Astrocyte of the spinal cord (primary cell): ENCODE data around the gene PTPRN2.
"Not testable (repeated sequence)": the region's sequence is repeated elsewhere in the genome, so short reads cannot be mapped to it uniquely, and the experiment has no call there.

Experiments
- DNase-seq: peaks from one replicate; pipeline ENCODE4 v3.0.0; 2011; ENCODE audit warnings: low read depth, low spot score
- H3K4me3 ChIP-seq: 2 replicates; pipeline ENCODE4 v1.5.1; 2011; ENCODE audit warnings: low read depth, mild to moderate bottlenecking, low read length, moderate library complexity
- in situ Hi-C: cut with HindIII; loops from 2 replicates; pipeline ENCODE4 v1.10.0; 2017; ENCODE audit warnings: low sequenced_read_pairs
- TF ChIP-seq, protein P1 (sequence below): IDR thresholded peaks from 2 replicates; pipeline ENCODE4 v1.5.1; 2012; ENCODE audit warnings: low read depth, mild to moderate bottlenecking, low read length, inconsistent platforms

Gene PTPRN2

DNA sequence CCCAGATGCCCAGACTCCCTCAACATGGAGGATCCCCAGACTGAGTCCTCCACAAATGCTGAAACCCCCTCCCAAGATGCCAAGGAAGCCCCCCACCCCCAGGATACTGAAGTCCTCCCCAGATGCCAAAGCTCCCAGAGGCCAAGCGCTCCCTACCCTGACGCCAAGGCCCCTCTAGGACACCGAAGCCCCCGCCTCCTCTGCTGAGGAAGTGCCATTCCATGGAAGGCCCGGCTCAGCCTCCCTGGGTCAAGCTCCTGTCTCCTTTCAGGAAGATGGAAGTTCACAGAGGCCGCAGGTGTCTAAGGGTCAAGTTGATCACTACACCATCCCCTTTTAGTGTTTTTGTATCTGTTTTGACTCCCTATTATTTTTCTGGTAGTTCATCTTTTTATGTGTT lies 644.1 kb downstream of the PTPRN2 start:
- DNase-seq: no peak
- H3K4me3 ChIP-seq: no peak overlapping the region
- TF ChIP-seq, protein P1, sequence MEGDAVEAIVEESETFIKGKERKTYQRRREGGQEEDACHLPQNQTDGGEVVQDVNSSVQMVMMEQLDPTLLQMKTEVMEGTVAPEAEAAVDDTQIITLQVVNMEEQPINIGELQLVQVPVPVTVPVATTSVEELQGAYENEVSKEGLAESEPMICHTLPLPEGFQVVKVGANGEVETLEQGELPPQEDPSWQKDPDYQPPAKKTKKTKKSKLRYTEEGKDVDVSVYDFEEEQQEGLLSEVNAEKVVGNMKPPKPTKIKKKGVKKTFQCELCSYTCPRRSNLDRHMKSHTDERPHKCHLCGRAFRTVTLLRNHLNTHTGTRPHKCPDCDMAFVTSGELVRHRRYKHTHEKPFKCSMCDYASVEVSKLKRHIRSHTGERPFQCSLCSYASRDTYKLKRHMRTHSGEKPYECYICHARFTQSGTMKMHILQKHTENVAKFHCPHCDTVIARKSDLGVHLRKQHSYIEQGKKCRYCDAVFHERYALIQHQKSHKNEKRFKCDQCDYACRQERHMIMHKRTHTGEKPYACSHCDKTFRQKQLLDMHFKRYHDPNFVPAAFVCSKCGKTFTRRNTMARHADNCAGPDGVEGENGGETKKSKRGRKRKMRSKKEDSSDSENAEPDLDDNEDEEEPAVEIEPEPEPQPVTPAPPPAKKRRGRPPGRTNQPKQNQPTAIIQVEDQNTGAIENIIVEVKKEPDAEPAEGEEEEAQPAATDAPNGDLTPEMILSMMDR: no peak
- in situ Hi-C loops: no loop called here

DNA sequence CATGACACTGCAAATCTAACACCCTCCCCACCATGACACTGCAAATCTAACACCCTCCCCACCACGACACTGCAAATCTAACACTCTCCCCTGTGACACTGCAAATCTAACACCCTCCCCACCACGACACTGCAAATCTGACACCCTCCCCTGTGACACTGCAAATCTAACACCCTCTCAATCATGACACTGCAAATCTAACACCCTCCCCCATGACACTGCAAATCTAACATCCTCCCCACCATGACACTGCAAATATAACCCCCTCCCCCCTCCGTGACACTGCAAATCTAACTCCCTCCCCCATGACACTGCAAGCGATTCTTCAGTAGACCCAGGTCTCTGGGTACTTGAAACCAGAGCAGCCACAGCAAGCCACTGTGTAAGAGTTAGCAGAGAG lies 646.4 kb downstream of the PTPRN2 start:
- TF ChIP-seq, protein P1: no peak
- DNase-seq: no peak
- H3K4me3 ChIP-seq: no peak overlapping the region
- in situ Hi-C loops: no loop called here

DNA sequence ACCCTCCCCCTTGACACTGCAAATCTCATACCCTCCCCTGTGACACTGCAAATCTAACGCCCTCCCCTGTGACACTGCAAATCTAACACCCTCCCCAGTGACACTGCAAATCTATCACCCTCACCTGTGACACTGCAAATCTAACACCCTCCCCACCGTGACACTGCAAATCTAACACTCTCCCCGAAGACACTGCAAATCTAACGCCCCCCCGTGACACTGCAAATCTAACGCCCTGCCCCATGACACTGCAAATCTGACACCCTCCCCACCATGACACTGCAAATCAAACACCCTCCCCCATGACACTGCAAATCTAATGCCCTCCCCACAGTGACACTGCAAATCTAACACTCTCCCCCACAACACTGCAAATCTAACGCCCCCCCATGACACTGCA lies 647.1 kb downstream of the PTPRN2 start:
- TF ChIP-seq, protein P1: no peak
- in situ Hi-C loops: no loop called here
- no peak overlapping the region for H3K4me3 ChIP-seq
- DNase-seq: no peak

DNA sequence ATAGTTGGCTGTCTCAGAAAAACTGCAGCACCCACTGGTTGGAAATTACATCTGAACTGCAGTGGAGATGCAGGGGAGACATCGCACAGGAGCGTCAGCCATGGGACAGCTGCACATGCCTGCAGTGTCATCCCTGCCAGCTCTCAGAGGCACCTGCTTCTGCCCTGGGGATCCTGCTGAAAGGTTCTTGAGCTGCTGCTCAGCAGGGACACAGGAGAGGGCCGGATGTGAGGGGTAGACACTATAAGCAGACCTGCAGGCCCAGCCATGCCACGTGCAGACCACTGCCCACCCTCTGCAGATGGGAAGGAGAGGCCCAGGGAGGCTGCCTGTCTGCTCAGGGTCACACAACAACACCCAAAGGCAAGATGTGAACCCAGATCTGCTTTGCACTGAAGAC lies 649.4 kb downstream of the PTPRN2 start:
- H3K4me3 ChIP-seq: no peak overlapping the region
- in situ Hi-C loops: no loop called here
- no peak for DNase-seq
- TF ChIP-seq, protein P1: no peak

DNA sequence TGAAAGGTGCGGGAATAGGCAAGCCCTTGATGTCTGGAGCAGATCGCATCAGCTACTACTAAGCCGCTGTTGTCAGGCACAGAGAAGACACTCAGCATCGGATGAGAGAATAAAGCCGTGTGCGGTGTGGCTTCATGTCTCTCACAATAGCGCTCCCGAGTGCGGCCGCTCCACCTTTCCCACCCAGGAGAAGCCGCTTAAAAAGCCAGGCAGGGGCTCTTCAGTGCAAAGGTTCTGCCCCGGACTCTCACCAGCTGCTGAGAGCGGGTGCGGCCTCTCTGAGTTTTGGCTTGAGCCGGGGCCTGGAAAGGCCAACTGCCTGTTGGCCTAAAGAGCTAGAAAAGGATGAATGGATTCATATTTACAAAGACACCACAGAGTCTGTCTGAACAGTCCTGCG lies 650.2 kb downstream of the PTPRN2 start:
- TF ChIP-seq, protein P1: no peak
- in situ Hi-C loops: no loop called here
- H3K4me3 ChIP-seq: no peak overlapping the region
- no peak for DNase-seq

DNA sequence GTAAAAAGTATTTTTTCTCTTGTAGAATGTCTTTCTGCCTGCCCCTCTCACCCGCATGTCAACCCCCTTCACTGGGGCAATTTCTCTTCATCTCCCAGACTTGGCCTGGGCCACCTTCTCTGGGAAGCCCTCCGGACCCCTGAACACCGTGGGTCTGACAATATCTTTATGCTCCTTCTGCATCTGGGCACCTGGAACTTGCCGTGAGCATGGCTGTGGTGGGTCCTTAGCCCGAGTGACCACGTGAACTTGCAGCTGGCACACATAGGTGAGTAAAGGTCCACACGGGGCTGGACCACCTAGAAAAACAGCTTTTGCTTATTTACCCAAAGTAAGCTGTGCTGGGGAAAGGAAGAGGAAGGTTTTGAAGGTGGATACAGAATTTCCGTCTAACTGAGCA lies 650.6 kb downstream of the PTPRN2 start:
- DNase-seq: no peak
- in situ Hi-C loops: no loop called here
- TF ChIP-seq, protein P1: no peak
- no peak overlapping the region for H3K4me3 ChIP-seq

DNA sequence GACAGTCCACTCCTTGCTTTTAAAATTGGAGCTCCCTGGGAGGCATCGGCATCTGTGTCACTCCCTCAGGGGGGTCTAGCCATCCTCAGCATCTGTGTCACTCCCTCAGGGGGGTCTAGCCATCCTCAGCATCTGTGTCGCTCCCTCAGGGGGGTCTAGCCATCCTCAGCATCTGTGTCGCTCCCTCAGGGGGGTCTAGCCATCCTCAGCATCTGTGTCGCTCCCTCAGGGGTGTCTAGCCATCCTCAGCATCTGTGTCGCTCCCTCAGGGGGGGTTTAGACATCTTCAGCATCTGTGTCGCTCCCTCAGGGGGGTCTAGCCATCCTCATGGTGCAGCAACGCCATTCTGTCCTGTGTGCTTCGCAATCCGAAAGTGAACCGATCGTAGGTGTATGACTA lies 651.9 kb downstream of the PTPRN2 start:
- DNase-seq, in situ Hi-C loops, H3K4me3 ChIP-seq: not testable (repeated sequence)

DNA sequence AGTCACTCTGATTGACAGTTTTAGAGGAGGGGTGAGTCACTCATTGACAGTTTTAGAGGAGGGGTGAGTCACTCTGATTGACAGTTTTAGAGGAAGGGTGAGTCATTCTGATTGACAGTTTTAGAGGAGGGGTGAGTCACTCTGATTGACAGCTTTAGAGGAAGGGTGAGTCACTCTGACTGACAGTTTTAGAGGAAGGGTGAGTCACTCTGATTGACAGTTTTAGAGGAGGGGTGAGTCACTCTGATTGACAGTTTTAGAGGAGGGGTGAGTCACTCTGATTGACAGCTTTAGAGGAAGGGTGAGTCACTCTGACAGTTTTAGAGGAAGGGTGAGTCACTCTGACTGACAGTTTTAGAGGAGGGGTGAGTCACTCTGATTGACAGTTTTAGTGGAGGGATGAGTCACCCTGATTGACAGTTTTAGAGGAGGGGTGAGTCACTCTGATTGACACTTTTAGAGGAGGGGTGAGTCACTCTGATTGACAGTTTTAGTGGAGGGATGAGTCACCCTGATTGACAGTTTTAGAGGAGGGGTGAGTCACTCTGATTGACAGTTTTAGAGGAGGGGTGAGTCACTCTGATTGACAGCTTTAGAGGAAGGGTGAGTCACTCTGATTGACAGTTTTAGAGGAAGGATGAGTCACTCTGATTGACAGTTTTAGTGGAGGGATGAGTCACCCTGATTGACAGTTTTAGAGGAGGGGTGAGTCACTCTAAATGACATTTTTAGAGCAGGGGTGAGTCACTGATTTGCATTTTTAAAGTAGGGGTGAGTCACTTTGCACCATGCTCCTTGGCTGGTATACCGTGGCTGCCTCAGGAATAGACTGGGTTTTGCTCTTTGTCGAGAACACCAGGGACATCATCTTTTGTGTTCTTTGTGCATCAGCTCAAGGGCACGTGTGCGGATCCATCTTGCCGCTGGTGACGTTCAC lies 654.1 kb downstream of the PTPRN2 start:
- DNase-seq, in situ Hi-C loops, H3K4me3 ChIP-seq: not testable (repeated sequence)
